GM18526 (cell line): ENCODE measurements around the gene ADCY5.

ENCODE experiments used
- POLR2A ChIP-seq: IDR thresholded peaks from 3 replicates; pipeline ENCODE4 v1.6.1; 2011; ENCODE audit not compliant: insufficient read length; ENCODE audit errors: extremely low read depth

The ADCY5 gene

DNA sequence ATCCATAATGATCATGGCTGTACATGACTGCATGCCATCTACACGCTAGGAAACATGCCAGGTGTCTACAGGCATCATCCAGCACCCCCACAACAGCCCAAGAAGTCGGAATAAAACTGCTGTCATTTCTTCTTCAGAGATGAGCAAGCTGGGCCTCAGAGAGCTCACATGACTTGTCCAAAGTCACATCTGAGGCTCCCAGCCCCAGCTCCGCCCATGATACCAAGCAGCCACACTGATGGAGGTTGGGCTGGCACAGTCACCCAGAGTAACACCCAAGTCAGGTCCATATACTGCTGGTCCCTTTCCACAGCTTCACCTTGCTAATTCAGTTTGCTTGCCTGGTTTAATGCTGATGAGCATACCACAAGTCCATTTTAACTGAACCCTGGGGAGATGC lies 130.5 kb downstream of the ADCY5 start:
- no peak for TF ChIP-seq POLR2A

DNA sequence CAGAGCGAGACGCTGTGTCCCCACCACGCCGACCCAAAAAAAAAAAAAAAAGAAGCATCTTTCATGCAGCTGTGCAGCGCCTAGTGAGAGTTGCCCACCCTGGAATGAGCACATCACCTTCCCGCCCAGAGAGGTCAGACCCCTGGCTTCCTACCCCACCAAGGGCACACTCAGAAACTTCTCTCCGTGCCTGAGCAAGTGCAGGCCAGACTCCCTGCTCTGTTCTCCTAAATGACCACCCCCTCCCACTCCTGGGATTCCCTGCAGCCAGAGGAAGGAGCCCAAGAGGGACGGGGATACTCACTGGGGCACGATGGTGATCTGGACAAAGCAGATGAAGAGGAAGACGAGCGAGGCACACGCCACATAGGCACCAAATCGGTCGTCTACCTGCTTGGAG lies 131.2 kb downstream of the ADCY5 start:
- no peak for TF ChIP-seq POLR2A

DNA sequence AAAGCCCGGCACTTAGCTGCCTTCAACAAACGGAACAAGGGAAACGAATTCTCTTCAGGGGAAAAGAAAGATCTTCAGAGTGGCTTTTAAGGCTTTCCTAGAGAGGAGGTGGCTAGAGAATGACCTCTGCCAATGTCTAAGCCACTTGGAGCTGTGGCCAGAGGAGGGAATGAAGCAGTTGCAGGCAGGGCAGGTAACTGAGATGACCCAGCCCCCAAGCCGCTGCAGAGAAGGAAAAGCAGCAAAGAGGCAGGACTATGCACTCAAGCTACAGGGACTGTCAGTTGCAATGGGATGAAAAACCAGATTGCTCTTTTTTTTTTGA lies 133.7 kb downstream of the ADCY5 start:
- TF ChIP-seq POLR2A, result no peak

DNA sequence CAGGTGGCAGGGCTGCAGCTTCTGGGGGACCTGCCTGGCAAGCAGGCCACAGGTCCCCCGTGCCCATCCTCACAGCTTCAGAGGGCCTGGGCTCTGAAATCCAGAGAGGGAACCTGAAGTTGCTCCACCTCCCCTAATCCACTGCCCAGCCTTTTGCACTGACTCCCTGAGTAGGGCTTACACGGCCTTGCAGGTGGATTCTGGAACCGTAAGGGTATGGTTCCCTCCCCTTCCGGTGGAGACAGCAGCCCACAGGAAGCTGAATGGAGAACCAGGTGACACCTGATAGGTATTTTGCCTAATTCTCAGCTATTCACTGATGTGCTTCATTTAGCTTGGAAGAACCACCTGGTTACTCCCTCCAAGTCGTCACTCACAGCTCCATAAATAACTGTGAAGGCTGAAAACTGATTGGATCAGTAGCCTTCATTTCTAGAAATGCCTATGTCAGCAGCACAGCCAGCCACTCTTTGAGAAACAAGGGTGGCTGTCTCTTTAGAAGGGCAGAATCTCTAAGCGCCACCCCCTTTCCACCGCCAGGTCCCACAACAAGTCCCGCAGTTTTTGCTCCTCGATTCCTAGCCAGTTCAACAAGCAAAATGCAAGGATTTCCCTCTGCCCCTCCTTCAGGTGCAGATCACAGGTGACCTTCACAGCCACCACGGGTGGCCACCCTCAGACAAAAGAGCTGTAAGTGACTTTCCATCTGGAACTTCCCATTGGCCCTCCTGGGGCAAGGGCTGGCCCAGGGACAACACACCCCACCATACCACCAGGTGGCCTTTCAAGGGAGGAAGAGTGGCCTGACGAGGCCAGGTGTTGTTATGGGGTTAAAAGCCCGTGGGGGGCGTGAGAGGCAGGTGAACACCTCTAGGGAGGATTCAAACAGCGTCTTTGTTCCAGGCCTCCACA lies 134.3 kb downstream of the ADCY5 start:
- no peak for TF ChIP-seq POLR2A

DNA sequence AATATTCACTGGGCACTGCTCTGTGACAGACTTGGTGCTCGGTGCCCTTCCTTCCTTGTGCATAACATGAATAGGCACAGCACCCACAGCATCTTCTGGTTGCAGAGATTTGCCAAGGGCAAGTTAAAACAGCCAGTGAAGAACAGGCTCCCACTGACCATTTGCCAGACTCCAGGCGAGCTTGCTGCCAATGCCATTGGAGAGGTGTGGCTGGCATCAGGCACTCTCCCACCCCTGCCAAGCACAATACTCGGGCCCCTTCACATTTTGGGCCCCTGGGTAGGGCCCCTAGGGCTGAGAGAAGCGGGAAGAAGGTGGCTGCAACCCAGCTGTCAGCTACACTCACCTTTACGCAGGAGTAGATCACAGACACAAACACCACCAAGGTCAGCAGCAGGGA lies 135.0 kb downstream of the ADCY5 start:
- TF ChIP-seq POLR2A, result no peak

DNA sequence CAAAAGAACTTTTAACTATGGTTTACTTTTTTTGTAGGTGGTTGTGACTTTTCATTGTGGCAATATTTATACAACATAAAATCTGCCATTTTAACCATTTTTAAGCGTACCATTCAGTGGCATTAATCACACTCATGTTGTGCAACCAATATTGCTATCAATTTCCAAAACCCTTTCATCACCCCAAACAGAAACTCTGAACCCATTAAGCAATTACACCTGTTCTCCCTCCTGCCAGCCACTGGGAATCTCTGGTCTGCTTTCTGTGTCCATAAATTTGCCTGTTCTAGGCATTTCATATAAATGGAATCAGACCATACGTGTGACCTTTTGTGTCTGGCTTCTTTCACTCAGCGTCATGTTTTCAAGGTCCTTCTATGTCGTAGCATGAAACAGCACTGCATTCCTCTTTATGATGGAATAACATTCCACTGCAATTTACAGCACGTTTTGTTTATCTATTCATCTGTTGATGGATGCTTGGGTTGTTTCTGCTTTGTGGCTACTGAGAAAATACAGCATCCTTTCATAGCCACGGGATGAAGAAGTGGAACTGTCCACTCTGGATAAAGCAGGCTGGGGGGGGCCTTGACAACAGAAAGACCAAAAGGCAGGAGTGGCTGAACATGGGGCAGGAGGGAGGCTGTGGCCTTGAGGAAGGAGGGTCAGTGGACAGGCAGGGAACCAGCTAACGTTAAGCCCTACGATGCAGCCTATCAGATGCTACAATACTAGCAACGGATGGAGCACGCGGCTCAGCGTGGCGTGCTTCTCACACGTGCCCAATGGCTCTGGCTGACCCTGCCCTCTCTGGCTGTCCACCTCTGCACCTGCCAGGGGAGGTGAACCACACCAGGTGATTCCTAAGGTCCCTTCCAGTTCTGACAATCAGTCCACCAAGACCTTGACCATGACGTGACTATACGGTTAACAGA lies 136.3 kb downstream of the ADCY5 start:
- no peak for TF ChIP-seq POLR2A

DNA sequence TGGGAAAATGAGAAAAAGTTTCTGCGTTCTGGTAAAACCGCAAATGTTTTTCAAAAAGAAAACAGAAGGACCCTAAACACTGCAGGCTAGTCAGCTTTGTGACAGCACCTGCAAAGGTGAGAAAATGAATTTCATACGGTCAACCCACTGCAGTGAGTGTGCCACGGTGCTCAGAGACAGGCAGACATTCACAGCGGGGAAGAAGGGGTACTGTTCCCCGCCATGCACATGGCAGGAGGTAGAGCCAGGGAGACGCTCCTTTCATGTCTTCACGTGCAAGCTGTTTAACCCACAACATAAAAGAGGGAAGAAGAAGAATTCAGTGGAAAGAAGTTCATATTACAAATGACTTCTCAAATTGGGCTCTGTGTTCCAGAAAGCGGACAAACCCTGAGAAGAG lies 137.7 kb downstream of the ADCY5 start:
- TF ChIP-seq POLR2A, result no peak

DNA sequence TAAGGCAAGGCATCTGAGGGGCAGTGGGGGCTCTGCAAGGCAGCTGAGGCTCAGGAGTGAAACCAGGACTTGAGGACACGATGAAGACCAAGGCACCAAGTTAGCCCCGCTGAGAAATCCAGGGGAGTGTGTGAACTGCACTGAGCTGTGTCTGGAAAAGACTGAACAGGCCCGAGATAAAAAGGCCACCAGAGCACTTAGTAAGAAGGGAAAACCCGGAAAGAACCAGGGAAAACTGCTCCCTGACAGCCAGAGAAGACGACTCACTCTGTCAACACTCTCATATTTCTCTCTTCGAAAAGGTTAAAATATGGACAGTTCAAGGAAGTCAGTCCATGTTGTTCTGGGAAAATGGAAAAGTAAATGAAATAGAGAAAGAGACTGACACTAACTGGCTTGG lies 138.1 kb downstream of the ADCY5 start:
- no peak for TF ChIP-seq POLR2A

DNA sequence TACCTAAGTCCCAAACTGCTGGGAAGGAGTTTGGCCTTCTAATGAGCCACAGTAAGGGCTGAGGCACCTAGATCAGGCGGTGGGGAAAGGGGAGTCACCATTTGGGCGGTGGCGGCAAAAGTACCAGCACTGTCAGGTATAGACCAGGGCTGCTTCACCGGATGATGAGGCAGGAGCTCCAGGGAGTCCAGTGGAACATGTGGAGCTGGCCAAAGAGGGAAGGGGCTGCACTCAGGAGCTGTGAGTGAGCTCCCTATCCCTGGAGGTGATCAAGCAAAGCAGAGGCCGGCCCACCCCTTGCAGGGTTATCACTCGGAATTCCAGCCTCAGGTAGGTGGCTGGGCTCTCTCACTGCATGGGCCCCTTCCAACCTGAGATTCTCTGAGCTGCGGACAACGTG lies 138.7 kb downstream of the ADCY5 start:
- TF ChIP-seq POLR2A, result no peak

DNA sequence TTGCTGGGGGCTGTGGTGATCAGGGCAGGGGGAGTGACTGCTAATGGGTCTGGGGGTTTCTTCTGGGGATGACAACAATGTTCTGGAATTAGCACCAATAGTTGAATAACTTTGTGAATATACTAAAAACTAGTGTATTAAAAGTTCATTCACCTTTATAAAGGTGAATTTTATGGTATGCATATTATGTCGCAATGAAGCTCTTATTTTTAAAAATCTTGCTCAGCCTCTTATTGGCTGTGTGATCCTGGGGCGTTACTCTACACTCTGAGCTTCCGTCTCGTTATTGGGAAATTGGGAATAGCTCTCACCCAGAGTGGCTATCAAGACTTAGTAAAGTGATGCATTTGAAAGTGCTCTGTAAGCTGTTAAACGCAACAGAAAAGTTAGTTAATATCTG lies 141.8 kb downstream of the ADCY5 start:
- no peak for TF ChIP-seq POLR2A

DNA sequence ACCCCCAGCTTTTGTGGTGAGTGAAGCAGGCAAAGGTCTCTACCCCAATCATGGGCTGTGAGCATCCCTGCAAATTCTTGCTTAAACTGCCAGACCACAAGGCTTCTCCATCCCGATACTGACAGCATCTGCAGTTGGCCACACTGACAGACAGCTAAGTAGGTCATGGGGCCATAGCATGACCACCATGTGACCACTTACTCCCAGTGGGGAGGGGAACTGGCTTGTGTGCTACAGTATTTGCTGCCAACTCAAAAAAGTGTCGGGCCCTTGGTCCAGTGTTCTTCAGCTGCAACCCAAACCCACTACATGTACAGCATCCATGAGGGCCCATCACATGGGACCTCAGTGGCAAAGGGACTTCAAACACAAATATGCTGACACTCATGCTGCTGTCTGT lies 143.7 kb downstream of the ADCY5 start:
- no peak for TF ChIP-seq POLR2A

DNA sequence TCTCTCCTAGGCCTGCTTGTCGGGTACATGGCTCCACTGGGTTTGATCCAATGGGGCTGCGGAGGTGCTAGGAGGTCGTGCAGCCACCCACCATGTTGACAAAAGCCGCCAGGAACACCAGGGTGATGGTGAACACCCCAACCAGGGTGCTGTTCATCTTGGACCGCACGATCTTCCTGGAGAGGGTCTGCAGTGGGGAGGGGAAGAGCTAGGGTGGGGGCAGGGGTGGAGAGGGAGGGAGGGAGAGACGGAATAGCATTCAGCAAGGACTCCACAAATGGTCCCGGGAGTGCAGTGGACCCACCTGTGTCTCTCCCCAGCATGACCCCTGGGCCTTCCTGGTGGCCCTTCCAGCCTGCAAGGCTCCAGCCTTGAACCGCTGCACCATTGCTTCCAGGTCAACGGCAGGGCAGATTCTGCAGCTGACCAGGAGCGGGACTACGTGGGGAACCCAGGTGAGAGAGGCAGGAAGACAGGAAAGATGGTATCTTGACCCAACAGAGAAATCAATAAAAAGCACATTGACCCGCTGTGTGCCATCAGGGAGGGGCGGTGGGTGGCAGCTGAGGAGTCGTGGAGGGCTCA lies 144.8 kb downstream of the ADCY5 start:
- TF ChIP-seq POLR2A, result no peak

DNA sequence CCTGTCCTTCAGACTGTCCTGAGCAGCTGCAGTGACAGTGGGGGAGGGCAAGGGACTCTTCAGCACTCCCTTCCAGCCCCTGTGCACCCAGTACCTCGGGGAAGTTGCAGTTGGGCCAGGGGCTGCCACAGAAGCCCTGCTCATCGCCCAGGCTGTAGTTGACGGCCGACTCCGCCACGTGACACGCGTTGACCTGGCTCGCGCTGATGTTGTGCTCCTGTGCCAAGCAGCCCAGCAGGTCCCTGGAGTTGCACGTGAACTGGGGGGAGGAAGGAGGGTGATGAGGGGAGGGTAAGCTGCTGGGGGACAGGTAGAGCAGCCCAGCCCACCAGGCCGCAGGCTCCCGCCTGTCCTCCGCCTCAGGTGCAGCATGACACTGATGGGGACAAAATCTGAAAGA lies 145.9 kb downstream of the ADCY5 start:
- no peak for TF ChIP-seq POLR2A

DNA sequence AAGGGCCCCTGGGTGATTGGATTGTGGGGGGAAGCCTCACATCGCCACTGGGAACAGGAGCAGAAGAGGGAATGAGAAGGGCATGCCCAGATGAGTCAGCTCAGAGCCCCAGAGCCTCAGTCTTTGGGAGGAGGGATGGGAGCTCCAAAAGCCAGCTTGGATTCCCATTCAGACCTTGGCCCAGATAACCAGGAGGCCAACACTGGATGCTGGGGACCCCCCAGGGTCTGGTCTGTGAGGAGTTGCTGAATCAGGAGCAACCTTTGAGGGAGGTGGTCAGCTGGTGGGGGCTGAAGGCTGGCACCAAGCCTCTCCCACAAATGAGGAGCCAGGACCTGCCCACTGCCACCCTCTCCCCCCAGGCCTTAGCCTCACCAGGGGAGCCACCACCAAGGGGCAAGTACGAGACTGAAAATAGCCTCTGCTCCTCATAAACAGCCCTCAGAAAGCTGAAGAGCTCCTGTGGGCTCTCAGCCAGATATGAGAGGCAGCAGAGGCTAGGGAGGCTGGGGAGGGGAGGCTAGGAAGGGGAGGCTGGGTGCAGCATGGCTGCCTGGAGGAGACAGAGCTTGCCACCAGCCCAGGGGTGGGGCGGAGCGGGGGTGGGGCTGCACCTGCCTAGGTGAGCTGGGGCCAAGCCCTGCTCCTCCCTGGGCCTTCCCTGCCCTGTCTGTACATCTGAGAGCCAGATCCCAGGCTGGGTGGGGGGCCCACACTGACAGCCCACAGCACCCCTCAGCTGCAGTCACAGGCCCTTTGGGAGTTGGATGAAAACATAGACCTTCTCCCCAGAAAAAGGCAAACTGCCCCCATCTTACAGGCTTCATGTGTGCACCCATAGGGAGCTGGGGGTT lies 147.3 kb downstream of the ADCY5 start:
- TF ChIP-seq POLR2A, result no peak

DNA sequence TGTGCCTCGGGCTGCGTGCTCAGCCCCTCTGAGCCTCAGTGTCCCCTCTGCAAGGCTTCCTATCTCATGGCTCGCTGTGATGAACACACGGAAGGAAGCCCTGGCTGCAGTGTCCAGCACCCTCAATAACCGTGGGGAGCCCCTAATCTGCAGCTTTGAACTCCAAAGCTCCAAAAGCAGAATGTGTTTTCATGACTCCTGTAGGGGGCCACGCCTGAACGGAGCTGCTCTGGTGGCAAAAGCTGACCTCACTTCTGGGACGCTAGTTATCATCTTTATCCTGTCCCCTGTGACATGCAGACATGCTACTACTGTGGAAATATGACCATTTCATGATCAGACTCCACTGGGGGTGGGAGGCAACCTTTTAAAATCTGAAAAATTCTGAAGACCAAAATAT lies 148.3 kb downstream of the ADCY5 start:
- TF ChIP-seq POLR2A, result no peak
